ENCODE measurements around the gene ARAP3. TPM values are rescaled to one million over a fixed set of nuclear protein-coding genes. Genes with fewer than 3 reads are reported as not detected.

Gene ARAP3
- polyA plus RNA-seq, 1 donor from 2014 or later = 1.4 TPM

DNA sequence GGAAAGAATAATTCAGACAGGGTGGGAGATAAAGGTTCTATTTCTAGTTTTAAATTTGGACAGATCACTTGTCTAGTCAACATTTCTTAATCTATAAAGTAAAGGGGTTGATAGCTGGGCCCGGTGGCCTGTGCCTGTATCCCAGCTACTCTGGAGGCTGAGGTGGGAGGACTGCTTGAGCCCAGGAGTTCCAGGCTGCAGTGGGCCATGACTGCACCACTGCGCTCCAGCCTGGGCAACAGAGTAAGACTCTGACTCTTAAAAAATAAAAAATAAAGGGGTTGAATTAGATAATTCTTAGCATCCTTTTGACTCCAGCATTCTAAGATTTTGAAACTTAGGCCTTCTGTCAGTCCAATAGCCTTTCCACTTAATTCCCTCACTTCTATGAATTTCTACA is 74.0 kb downstream of the ARAP3 start:
- TF ChIP-seq MXI1 (conservative IDR thresholded peaks at IDR 0.05; ENCODE audit: poor library complexity, severe bottlenecking) = no peak
- no peaks in the 10 kb centered on the region for H3F3A ChIP-seq (ENCODE audit: insufficient read depth, low read length, poor library complexity, severe bottlenecking)
- H4K20me1 ChIP-seq (ENCODE audit: insufficient read depth) = no peaks in the 10 kb centered on the region
- H3K9ac ChIP-seq (ENCODE audit: low read length) = no peak overlapping the region
- no peaks in the 10 kb centered on the region for H3K9me2 ChIP-seq (ENCODE audit: insufficient read depth, low read length)
- H3K79me2 ChIP-seq (replicated peaks; ENCODE audit: insufficient read depth, low read length) = peaks cover 9% of the 10 kb centered on the region
- H3K36me3 ChIP-seq (ENCODE audit: insufficient read depth, low read length) = no peaks in the 10 kb centered on the region
- no peak overlapping the region for H2AFZ ChIP-seq (ENCODE audit: low read depth, low read length)
- H3K4me3 ChIP-seq (ENCODE audit: low read length) = no peak overlapping the region
- H3K9me3 ChIP-seq (ENCODE audit: low read length) = no peaks in the 10 kb centered on the region
- H3K27ac ChIP-seq (ENCODE audit: low read length) = no peak overlapping the region
- H3K27me3 ChIP-seq (ENCODE audit: insufficient read depth, low read depth, low read length) = no peaks in the 10 kb centered on the region
- H3K4me2 ChIP-seq (ENCODE audit: low read length) = no peak overlapping the region

- Histone ChIP-seq H3K9ac (ENCODE audit: low read length) (no peak overlapping the region), H3K36me3 (ENCODE audit: insufficient read depth, low read length) (no peaks in the 10 kb centered on the region), H3K9me3 (ENCODE audit: low read length) (no peaks in the 10 kb centered on the region), H3F3A (ENCODE audit: insufficient read depth, low read length, poor library complexity, severe bottlenecking) (no peaks in the 10 kb centered on the region), H2AFZ (ENCODE audit: low read depth, low read length) (no peak overlapping the region), H3K79me2 (replicated peaks; ENCODE audit: insufficient read depth, low read length) (no peaks in the 10 kb centered on the region), H3K4me3 (ENCODE audit: low read length) (no peak overlapping the region), H3K4me2 (ENCODE audit: low read length) (no peak overlapping the region), H3K9me2 (ENCODE audit: insufficient read depth, low read length) (no peaks in the 10 kb centered on the region), H4K20me1 (ENCODE audit: insufficient read depth) (no peaks in the 10 kb centered on the region), H3K27me3 (ENCODE audit: insufficient read depth, low read depth, low read length) (no peaks in the 10 kb centered on the region), H3K27ac (ENCODE audit: low read length) (no peak overlapping the region)
- no peak for TF ChIP-seq EZH2 (IDR thresholded peaks at IDR 0.05; ENCODE audit: borderline replicate concordance, insufficient read depth, low read length, poor library complexity, severe bottlenecking)
- no peak for TF ChIP-seq REST (IDR thresholded peaks at IDR 0.05; ENCODE audit: borderline replicate concordance)
- TF ChIP-seq SMC3 (conservative IDR thresholded peaks at IDR 0.05; ENCODE audit: poor library complexity) = no peak
- TF ChIP-seq RAD21 (conservative IDR thresholded peaks at IDR 0.05) = no peak
- no peak for TF ChIP-seq POLR2AphosphoS5 (IDR thresholded peaks at IDR 0.05)
These were observed 76.3 kb downstream of the ARAP3 start for GRCh38 chr5:141605523-141606277.

DNA sequence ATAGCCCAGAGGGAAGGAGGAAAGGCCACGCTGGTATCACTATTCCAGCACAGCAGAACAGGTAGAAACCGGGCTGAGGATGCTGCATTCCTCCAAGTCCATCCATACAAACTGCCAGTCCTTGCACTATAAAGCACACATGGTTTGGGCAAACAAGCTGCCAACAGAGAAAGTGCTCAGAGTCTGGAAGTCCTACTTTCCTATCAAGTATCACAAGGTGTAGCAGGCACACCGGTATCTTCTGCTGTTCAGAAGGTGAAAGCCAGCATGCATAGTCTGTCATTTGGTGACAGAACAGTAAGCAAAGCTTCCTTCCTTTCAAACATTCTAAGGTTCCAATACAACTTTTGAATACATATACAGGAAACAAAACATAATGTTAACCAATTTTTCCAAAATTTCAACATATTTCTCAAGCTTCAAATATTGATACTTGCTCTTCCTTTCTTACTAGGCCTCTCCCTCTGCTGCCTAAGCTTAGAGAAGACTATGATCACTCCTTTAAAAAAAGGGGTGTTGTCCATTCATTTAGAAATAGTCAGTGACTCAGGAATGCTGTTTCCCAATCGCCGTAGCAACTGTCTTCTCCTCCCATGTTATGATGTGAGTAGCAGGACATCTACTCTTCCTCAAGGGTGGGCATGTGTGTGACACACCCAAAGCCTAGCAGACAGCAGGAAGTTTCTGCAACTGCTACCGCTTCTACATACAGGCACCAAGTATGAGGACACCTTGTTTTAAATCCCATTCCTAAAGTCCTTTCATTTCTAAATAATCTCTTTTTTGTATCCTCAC is 77.9 kb downstream of the ARAP3 start:
- no peak overlapping the region for H3K4me2 ChIP-seq (ENCODE audit: low read length)
- no peak for TF ChIP-seq EZH2 (IDR thresholded peaks at IDR 0.05; ENCODE audit: borderline replicate concordance, insufficient read depth, low read length, poor library complexity, severe bottlenecking)
- TF ChIP-seq EP300 (conservative IDR thresholded peaks at IDR 0.05; ENCODE audit: poor library complexity, severe bottlenecking) = no peak
- TF ChIP-seq MXI1 (conservative IDR thresholded peaks at IDR 0.05; ENCODE audit: poor library complexity, severe bottlenecking) = no peak
- no peak for TF ChIP-seq REST (IDR thresholded peaks at IDR 0.05; ENCODE audit: borderline replicate concordance)
- TF ChIP-seq RAD21 (conservative IDR thresholded peaks at IDR 0.05) = no peak
- TF ChIP-seq SMC3 (conservative IDR thresholded peaks at IDR 0.05; ENCODE audit: poor library complexity) = no peak
- H3K27ac ChIP-seq (ENCODE audit: low read length) = no peak overlapping the region
- no peak overlapping the region for H3K4me3 ChIP-seq (ENCODE audit: low read length)
- H3K9ac ChIP-seq (ENCODE audit: low read length) = no peak overlapping the region
- no peaks in the 10 kb centered on the region for H3K36me3 ChIP-seq (ENCODE audit: insufficient read depth, low read length)
- H3K9me2 ChIP-seq (ENCODE audit: insufficient read depth, low read length) = no peaks in the 10 kb centered on the region
- H3K9me3 ChIP-seq (ENCODE audit: low read length) = no peaks in the 10 kb centered on the region
- H3K27me3 ChIP-seq (ENCODE audit: insufficient read depth, low read depth, low read length) = no peaks in the 10 kb centered on the region
- no peak overlapping the region for H2AFZ ChIP-seq (ENCODE audit: low read depth, low read length)
- H3K79me2 ChIP-seq (replicated peaks; ENCODE audit: insufficient read depth, low read length) = no peaks in the 10 kb centered on the region
- H4K20me1 ChIP-seq (ENCODE audit: insufficient read depth) = no peaks in the 10 kb centered on the region
- no peaks in the 10 kb centered on the region for H3F3A ChIP-seq (ENCODE audit: insufficient read depth, low read length, poor library complexity, severe bottlenecking)
